Keratinocyte (primary cell): ENCODE data around the gene TMEM201. TPM values are rescaled to one million over a fixed set of nuclear protein-coding genes. Genes with fewer than 3 reads are reported as not detected.

Experiments used
- DNase-seq: peaks from one replicate; pipeline ENCODE4 v3.0.0-alpha.2; 2011; ENCODE audit warnings: low read depth, missing footprints, low spot score
- FAIRE-seq: peaks from 2 replicates; lab custom pipeline; 2011; peaks lifted over from hg19 to GRCh38; lab: Jason Lieb, UNC
- H2AFZ ChIP-seq: 2 replicates; pipeline ENCODE4 v1.6.0; 2012; ENCODE audit warnings: low read length, control low read depth, inconsistent platforms; ENCODE audit not compliant: control insufficient read depth
- H3K27ac ChIP-seq: 2 replicates; pipeline ENCODE4 v1.5.1; 2011; ENCODE audit warnings: low read length; ENCODE audit not compliant: control insufficient read depth, insufficient read depth
- H3K27me3 ChIP-seq: 3 replicates; pipeline ENCODE4 v1.6.0; 2011; ENCODE audit warnings: low read length; ENCODE audit not compliant: control insufficient read depth, insufficient read depth; ENCODE audit errors: extremely low read depth
- H3K36me3 ChIP-seq, 2 experiments: 2 replicates in 1 of 2; 3 replicates in 1 of 2; pipeline ENCODE4 v1.5.1; 2011; ENCODE audit warnings: low read length in 2 of 2, mild to moderate bottlenecking in 1 of 2; ENCODE audit not compliant: control insufficient read depth in 2 of 2, insufficient read depth in 2 of 2; ENCODE audit errors: extremely low read depth in 1 of 2
- H3K4me1 ChIP-seq: 3 replicates; pipeline ENCODE4 v1.5.1; 2011; ENCODE audit warnings: low read length; ENCODE audit not compliant: control insufficient read depth, insufficient read depth; ENCODE audit errors: extremely low read depth
- H3K4me2 ChIP-seq: 3 replicates; pipeline ENCODE4 v1.6.0; 2011; ENCODE audit warnings: low read depth, low read length; ENCODE audit not compliant: control insufficient read depth, insufficient read depth; ENCODE audit errors: extremely low read depth
- H3K4me3 ChIP-seq, 3 experiments: fragments of 200-600 bp in 1 of 3; sonication (generic) in 1 of 3; 2 replicates in 2 of 3; 3 replicates in 1 of 3; pipeline ENCODE4 v1.5.1; 2011 to 2016; ENCODE audit warnings: low read length in 3 of 3, mild to moderate bottlenecking in 3 of 3, control low read depth in 2 of 3, inconsistent platforms in 1 of 3, low read depth in 1 of 3, mixed read lengths in 1 of 3, mixed run types in 1 of 3, moderate library complexity in 1 of 3; ENCODE audit not compliant: control insufficient read depth in 2 of 3, insufficient read depth in 2 of 3; ENCODE audit errors: extremely low read depth in 1 of 3
- H3K79me2 ChIP-seq: 2 replicates; pipeline ENCODE4 v1.6.0; 2012; ENCODE audit warnings: low read length; ENCODE audit not compliant: control insufficient read depth, insufficient read depth
- H3K9ac ChIP-seq: 3 replicates; pipeline ENCODE4 v1.6.0; 2011; ENCODE audit warnings: low read length; ENCODE audit not compliant: control insufficient read depth, insufficient read depth; ENCODE audit errors: extremely low read depth
- H3K9me1 ChIP-seq: 3 replicates; pipeline ENCODE4 v1.6.0; 2011; ENCODE audit warnings: low read length; ENCODE audit not compliant: control insufficient read depth, insufficient read depth; ENCODE audit errors: extremely low read depth
- H3K9me3 ChIP-seq: 2 replicates; pipeline ENCODE4 v1.5.1; 2012; ENCODE audit warnings: low read depth, low read length; ENCODE audit not compliant: control insufficient read depth
- H4K20me1 ChIP-seq: 3 replicates; pipeline ENCODE4 v1.6.0; 2011; ENCODE audit warnings: low read length; ENCODE audit not compliant: control insufficient read depth, insufficient read depth; ENCODE audit errors: extremely low read depth
- EZH2 ChIP-seq: IDR thresholded peaks from one replicate; pipeline ENCODE4 v1.6.1; 2012; ENCODE audit warnings: inconsistent platforms, mild to moderate bottlenecking, low read length, moderate library complexity
- dilution Hi-C: fragments of 300-500 bp; cut with MboI; formaldehyde crosslinking; loops from one replicate; pipeline ENCODE4 v1.7.0; 2020; ENCODE audit warnings: low sequenced_read_pairs; ENCODE audit not compliant: extremely low pct_ligation_motif_present
- polyA plus RNA-seq, 5 experiments: library from polyadenylated mRNA; depleted of rRNA in 3 of 5; stranded (reverse) in 3 of 5; stranded (forward) in 1 of 5; unstranded in 1 of 5; fragments of >200 nt; gene quantifications; 1 replicate in 1 of 5; 2 replicates in 3 of 5; 3 replicates in 1 of 5; pipeline versions ENCODE4 v1.2.1 to v1.2.3, GENCODE V29; 2011 to 2012; ENCODE audit warnings: missing spikeins in 2 of 5, low read depth in 1 of 5, low replicate concordance in 1 of 5
- TF ChIP-seq, protein P1 (sequence below), 3 experiments: IDR thresholded peaks in 1 of 3; conservative IDR thresholded peaks in 1 of 3; optimal IDR thresholded peaks in 1 of 3; 2 replicates in 2 of 3; 3 replicates in 1 of 3; pipeline versions ENCODE3 to v1.5.1; 2011; ENCODE audit warnings: low read length in 3 of 3, mild to moderate bottlenecking in 3 of 3, moderate library complexity in 2 of 3, control low read depth in 1 of 3, inconsistent platforms in 1 of 3; ENCODE audit not compliant: insufficient read depth in 2 of 3; ENCODE audit errors: extremely low read depth in 1 of 3

TMEM201 gene
- polyA plus RNA-seq, 1 donor (not counting 4 experiments of a cell fraction or from before 2014, with no cell fraction given), result 1.5 TPM

DNA sequence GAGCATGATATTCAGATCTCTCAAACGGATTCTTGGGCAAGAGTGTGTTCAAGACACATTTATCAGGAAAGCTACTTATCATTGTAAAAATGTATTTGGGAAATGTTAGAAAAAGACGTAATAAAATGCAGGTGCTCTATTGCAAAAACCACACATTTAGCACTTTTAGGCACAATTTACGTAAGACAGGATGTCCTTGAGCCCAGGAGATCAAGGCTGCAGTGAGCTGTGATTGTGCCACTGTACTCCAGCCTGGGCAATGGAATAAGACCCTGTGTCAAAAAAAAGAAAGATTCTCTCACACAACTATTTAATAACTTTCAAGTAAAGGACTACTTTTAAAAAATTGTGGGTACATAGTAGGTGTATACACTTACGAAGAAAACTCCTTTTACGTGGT lies 31.1 kb upstream of the TMEM201 start:
- H2AFZ ChIP-seq, result no peak overlapping the region
- dilution Hi-C loops, result no loop called here
- H3K4me1 ChIP-seq, result peaks cover 18% of the 10 kb centered on the region
- peaks cover 5% of the 10 kb centered on the region for H4K20me1 ChIP-seq
- no peak for DNase-seq
- no peak overlapping the region for H3K9ac ChIP-seq
- TF ChIP-seq, protein P1, sequence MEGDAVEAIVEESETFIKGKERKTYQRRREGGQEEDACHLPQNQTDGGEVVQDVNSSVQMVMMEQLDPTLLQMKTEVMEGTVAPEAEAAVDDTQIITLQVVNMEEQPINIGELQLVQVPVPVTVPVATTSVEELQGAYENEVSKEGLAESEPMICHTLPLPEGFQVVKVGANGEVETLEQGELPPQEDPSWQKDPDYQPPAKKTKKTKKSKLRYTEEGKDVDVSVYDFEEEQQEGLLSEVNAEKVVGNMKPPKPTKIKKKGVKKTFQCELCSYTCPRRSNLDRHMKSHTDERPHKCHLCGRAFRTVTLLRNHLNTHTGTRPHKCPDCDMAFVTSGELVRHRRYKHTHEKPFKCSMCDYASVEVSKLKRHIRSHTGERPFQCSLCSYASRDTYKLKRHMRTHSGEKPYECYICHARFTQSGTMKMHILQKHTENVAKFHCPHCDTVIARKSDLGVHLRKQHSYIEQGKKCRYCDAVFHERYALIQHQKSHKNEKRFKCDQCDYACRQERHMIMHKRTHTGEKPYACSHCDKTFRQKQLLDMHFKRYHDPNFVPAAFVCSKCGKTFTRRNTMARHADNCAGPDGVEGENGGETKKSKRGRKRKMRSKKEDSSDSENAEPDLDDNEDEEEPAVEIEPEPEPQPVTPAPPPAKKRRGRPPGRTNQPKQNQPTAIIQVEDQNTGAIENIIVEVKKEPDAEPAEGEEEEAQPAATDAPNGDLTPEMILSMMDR (optimal IDR thresholded peaks at IDR 0.05 in 1 of 3, IDR thresholded peaks at IDR 0.05 in 1 of 3, conservative IDR thresholded peaks at IDR 0.05 in 1 of 3; ENCODE audit: extremely low read depth in 1 of 3, insufficient read depth in 2 of 3, low read length in 3 of 3), result no peak
- no peak for TF ChIP-seq EZH2
- H3K27me3 ChIP-seq, result no peaks in the 10 kb centered on the region
- H3K4me3 ChIP-seq, result no peak overlapping the region
- no peaks in the 10 kb centered on the region for H3K9me3 ChIP-seq
- no peaks in the 10 kb centered on the region for H3K9me1 ChIP-seq
- no peak overlapping the region for H3K27ac ChIP-seq
- no peak for FAIRE-seq
- H3K36me3 ChIP-seq, result peaks cover 7 to 24% of the 10 kb centered on the region in 2 experiments
- no peak overlapping the region for H3K4me2 ChIP-seq
- H3K79me2 ChIP-seq, result peaks cover under 1% of the 10 kb centered on the region

DNA sequence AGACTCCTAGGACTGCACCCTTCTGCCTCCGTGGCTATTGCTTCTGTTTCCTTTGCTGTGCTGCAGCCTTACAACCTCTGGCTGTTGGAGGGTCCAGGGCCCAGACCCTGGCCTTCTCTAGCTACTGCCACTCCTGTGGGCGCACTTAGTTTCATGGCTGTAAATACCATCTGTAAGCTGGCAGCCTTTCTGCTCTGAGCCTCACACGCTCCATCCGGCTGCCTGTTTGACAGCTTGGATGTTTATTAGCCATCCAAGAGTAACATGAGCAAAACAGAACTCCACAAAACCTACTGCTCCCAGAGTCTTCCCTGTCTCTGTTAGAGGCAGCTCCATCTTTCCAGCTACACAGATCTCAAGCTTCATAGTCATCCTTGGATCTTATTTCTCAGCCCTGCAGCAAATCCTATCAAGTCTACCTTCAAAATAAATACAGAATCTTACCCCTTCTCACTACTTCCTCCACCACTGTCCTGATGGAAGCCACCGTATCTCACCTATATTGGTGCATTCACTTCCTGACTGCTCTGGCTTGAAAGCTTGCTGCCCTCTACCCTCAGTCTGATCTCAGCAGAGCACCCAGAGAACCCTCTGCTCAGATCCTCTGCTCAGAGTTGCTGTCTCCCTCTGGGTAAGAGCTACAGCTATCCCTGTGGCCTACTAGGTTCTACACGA lies 30.3 kb upstream of the TMEM201 start:
- no peaks in the 10 kb centered on the region for H3K79me2 ChIP-seq
- peaks cover 18% of the 10 kb centered on the region for H3K4me1 ChIP-seq
- DNase-seq (no peak), FAIRE-seq (no peak)
- no peak overlapping the region for H3K4me3 ChIP-seq
- no peaks in the 10 kb centered on the region for H3K9me3 ChIP-seq
- dilution Hi-C loops, result no loop called here
- peaks cover 7 to 24% of the 10 kb centered on the region in 2 experiments for H3K36me3 ChIP-seq
- no peak overlapping the region for H3K4me2 ChIP-seq
- H3K9ac ChIP-seq, result no peak overlapping the region
- H3K27ac ChIP-seq, result no peak overlapping the region
- H3K27me3 ChIP-seq, result no peaks in the 10 kb centered on the region
- TF ChIP-seq EZH2, result no peak
- TF ChIP-seq, protein P1 (optimal IDR thresholded peaks at IDR 0.05 in 1 of 3, IDR thresholded peaks at IDR 0.05 in 1 of 3, conservative IDR thresholded peaks at IDR 0.05 in 1 of 3; ENCODE audit: extremely low read depth in 1 of 3, insufficient read depth in 2 of 3, low read length in 3 of 3), result no peak
- H3K9me1 ChIP-seq, result no peaks in the 10 kb centered on the region
- peaks cover 5% of the 10 kb centered on the region for H4K20me1 ChIP-seq
- no peak overlapping the region for H2AFZ ChIP-seq
